Activated gamma-delta T cell (primary cell): ENCODE data around the gene IL5RA.

Source experiments
- DNase-seq: peaks from one replicate; lab custom pipeline; 2025; lab: John Stamatoyannopoulos, UW

Gene IL5RA

DNA sequence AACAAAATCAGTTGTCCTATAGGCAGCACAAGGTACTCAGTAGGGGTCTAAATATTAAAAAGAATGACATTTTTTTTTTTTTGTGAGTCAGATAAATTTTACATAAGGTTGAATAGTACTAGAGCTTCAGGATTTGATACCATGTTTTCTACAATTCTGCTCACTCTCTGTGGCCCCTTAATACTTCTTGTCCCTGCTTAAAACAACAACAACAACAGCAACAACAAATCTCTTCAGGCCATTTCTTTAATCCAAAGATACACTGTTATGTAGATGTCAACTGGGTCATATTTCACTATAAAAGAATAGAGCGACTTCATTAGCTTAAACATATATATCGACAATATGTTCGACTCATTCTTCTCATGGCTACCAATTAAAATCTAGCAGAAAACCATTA is 3.0 kb downstream of the IL5RA start:
- DNase-seq, result no peak

DNA sequence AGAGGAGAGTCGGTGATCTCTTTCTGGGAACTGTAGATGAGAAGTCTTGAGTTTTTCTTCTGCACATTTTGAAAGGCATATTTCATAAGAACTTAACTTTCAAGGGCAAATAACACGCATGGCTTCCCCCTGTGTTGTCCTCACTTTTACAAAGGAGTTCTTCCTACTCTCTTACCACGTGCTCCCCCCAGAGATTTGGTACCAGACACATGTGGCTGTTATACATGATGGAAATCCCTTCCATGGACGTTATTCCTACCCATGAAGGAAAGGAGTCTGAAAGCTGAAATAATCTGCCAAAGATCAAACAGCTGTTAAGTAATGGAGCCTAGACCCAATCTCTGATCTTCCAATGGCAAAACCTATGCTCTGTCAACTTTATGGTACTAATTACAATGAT is 4.4 kb downstream of the IL5RA start:
- no peak for DNase-seq

DNA sequence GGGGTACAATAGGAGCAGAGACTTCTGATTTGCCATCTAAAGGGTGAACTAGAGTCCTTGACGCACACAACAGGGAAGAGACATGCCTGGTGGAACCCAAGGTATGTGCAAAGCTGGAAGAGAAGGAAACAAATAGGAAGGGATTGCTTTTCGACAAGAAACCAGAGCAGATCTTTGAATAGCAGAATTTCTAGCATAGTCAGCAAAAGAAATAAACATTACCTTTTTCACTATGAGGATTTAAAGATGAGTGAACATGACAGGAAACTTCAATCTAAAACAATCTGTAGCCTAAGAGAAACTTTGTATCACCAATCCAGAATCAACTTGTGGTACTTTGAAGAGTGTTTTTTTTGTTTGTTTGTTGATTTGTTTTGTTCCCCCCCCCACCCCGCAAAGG is 4.9 kb downstream of the IL5RA start:
- DNase-seq, result no peak

DNA sequence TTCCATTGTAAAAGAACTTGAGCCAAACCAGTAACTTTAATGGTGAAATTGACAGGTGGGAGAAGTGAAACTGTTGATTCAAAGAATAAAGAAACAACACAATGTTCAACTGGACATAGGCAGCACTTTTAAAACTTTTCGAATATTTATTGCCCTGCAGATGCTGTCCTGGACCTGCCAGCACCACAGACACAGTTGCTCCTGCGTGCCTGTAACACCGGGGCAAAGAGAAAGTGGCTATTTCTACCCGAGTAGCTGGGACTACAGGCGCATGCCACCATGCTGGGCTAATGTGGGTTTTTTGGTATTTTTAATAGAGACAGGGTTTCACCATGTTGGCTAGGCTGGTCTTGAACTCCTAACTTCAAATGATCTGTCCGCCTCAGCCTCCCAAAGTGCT is 7.4 kb downstream of the IL5RA start:
- DNase-seq, result no peak

DNA sequence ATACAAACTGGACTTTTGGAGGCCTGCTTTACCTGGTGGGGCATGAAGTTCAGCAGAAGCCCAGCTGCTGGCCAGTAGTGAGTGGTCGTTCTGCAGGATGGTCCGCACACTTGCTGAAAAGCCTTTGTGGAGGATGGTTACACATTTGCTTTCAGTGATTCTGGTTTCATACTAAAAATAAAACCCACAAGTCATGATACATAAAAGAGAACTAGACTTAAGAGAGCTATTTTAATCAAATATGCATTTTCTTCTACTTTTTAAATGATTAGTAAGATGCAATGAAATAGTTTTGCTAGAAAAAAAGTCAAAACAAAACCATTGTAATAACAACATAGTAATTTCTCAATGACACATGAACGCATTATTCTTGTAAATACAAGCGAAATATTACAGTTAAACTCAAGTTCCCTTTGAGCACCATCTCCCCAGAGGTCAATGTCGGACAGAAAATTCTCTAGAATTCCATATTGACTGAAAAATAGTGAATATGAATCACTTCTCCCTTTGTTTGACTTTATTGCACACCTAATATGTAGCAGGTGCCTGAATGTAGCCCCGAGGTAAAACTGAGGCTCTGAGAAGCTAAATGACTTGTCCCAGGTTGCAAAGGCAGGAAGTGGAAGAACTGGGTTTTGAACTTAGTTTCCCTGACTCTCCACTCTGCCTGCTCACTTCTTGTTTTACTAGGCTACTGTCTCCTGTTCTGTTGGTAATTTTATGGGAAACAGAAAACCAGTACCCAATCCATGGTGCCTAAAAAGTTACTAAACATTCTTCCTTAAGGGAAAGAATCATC is 8.3 kb downstream of the IL5RA start:
- no peak for DNase-seq

DNA sequence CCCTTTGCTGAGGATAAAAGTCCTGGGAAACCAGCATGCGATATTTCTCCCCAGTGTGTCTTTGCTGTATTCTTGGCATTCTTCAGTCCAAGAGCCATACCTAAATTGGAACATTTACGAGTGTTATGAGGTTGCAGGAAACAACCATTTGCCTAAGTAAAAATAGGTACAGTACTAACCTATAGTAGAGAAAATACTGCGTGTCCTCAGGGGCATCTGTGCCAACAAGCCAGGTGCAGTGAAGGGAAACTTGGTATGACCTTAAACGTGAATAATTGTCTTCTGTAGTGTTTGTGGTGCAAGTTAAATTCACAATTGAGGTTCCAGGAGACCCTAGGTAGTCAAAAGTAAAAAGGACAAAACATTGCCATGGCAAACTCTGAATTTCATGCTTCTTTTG is 12.2 kb downstream of the IL5RA start:
- no peak for DNase-seq

DNA sequence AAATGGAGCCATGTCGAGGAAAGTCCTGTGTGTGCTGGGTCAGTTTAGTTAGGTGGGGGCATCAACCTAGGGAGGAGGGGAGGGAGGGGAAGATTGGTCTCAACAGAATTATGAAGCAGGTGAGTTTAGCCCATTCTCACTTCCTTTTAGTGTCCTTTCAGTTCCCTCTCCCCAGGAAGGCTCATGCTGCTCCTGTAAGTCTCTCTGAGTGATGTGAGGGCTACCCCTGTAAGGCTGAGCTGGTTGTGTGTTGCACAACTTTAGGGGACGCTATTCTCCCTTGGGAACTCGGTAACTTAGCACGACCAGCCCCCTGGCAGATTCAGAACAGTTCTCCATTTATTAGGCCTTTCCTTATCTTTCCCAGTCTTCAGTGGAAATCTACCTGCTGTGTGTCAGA is 21.2 kb downstream of the IL5RA start:
- DNase-seq, result no peak

DNA sequence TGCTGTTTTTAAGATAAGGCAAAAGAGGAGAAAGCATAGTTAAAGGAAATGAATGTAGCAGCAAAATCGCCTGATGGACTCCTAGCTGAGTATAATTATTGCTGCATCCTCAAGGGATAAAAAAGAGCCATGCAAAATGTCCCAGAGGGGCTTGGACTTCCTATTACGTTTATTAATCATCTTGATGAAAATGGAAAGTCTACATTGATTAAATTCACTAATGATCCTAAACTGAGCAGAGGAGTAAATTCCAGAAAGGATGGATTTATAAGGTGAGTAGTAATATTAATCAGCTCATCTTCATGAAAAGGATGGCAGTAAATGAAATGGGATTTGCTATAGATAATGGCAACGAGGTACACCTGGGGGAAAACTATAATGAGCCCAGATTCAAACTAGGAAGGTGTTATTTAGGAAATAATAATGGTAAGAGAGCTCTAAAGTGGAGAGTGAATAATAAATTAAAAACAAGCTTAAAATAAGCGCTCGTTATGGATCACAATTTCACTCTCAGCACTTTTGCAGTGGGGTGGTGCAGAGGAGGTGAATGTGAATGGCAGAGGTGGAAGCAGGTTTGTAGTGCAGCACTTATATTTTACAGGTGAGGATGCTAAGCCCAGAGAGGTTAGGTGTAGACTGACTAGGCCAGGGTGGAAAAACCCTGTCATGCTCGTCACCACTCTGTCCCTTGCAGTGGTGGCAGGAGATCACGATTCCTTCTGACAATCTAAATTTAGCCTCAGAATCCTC is 22.3 kb downstream of the IL5RA start:
- DNase-seq, result no peak

DNA sequence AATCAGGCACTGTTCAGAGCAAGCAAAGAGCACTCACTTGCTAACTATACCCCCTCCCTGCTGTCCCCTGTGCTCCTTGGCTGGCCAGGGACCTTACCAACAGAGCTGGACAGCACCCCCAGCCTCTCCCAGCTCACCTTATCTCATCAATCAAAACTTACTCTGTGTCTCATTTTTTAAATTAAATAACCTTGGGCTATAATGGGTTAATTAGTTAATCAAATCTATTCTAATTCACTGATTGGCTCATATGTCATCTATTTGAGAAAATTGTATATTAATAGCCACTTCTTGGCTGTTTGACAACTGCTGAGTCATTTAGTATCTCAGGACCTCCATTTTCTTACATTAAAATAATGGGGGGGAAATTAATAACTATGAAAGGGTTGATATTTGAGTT is 22.9 kb downstream of the IL5RA start:
- DNase-seq, result no peak

DNA sequence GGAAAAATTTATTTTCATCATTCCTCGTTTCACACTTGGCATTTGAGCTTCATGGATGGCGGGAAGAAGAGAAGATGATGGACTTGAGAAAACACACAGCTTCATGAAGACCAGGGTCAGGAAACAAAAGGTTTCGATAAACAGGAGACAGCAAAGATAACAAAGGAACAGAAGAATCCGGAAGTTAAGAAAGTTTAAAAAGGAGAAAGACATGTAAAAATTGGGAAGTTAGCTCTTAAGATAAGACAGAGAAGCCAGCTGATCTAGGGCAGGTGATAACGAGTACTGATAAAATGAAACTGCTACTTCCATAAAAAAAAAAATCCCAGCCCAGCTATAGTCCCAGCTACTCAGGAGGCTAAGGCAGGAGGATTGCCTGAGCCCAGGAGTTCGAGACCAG is 23.9 kb downstream of the IL5RA start:
- no peak for DNase-seq

DNA sequence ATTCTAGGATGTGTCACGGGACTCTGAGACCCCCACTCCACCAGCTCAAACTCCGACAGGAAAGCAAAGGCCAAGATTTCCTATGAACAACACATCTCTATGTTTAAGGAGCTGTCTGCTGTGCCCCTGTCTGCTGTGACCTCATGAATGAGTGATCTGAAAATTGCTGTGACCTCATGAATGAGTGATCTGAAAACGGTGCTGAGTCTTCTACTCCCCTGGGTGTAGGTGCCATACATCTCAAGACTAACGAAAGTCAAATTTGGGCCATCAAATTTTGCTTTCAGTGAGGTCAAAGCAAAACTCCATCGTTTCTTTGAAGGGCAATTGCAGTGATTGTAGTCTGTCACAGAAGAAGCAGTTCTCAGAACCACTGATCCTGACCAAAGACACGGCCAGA is 24.4 kb downstream of the IL5RA start:
- DNase-seq, result no peak

DNA sequence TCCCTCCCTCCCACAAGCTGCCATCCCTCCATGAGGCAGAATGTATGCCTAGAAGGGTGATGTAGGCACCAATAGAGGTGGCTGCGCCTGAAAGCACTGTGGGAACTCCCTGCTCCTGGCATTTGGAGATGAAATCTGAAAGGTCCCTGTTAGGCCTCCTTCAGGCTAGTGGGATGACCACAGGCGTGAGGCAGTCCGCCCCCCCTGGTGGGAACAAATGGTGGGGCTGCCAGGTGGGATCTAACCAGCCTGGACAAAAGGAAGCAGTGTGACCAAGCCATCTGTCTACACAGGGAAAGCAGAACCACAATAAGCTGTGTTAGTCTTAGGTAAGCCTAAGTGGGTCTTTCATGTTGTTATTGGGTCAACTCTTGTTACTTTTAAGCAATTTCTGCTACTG is 25.3 kb downstream of the IL5RA start:
- DNase-seq, result no peak

DNA sequence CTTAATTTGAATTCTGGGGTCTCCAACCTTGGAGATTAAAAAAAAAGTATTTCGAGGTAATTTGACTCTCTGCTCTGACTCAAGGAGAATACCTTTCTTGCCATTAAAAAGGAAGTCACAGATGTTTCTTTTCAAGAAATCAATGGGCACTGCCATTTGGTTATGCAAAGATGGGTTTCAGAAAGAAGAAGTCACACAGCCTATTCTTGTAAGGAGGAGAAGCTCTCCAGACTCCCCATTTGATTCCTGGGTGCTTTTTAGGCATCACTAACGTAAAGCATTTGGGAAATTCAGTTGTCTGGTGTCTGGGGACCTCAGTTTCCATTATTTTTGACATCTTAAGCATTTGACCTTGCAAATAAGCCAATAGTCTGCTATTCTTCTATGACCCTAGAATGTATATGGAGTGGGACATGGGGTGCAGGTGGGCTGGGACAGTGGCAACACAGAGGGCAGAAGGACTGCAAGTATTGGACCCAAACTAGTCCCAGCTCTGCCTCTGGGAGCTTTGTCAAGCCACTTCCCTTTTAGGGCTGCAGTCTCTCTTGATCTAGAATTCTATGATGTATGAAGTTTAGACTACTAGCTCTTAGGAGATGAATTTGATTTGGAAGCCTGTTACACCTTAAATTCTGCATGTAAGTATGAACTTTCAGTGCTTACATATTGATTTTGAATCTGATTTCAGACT is 27.8 kb downstream of the IL5RA start:
- no peak for DNase-seq

DNA sequence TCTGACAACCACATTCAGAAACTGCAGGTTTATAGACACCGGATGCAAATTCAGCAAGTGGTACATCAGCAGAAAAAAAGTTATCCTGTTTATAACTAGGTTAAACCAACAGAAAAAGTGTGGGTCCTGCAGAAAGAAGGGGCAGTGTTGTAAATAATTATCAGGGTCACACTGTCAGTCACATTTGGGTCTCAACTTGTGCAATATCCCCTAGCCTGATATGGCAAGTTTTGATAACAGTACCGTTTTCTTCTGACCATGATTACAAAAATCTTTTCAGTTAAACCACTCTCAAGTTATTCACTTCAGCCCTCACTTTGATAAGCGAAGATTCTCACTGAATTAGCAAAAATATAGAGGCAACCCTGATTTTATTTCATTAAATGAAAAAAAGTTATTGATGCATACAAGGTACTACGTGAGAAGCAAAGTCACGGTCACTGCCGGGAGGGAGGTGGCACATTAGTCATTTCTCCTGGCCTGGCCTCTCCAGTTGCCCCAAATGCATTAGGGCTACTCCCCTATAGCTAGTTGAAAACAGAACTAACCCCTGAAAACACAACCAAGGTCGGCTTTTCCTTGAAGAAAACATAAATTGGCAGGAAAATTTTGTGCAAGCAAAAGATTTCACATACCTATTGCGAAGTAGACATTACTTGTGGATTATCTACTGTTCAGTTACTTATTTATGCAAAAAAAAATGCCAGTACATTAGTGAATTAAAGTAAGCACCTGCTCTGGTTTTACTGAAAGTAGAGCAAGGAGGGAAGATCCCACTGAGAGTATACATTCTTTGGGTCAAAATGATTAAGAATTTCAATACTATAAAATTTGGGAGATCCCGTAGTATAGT is 28.6 kb downstream of the IL5RA start:
- no peak for DNase-seq

DNA sequence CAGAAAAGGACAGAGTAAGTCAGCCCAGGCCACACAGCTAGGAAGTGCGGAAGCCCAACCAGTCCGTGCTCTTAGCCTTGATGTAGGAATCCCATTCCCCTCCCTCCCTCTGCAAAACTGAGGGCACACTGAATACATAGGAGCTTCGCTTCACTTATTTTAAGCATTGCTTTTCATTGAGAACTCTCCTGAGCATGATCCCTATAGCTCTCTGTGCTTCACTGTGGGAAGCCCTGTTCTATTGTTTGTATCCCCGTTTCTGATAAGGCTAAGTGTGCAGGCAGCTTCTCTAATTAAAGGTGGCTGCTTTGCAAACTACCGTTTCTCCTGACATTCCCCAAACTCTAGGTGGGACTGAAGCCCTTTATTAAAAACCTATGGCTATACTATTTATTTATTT is 29.9 kb downstream of the IL5RA start:
- DNase-seq, result no peak

DNA sequence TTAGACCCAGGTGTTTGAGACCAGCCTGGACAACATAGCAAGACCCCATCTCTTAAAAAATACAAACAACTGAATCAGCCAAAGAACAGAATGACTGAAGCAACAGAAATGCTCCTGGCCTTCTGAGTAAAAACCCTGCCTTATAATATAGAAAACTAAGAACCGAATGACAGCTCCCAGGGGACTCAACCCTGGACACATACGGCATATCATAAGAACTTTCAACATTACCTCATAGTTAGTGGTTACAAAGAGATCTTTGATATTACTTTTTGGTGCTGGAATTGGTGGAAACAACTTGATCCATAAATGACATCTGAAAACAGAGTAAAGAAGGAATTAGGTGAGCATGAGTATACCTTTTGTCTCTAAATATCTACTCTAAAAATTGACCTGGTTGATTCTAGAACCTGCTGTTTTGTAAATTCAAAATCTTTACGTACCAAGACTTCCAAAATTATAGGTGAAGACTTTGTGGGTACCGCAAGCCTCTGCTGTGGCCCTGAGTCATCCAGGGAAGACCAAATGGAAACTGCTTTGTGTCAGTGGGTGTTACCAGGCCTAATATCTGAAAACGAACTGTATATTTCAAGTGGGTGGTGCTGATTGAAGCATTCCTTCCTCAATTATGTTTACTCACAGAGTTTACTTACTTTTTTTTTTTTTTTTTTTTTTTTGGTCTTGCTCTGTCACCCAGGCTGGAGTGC is 35.5 kb downstream of the IL5RA start:
- DNase-seq, result no peak

DNA sequence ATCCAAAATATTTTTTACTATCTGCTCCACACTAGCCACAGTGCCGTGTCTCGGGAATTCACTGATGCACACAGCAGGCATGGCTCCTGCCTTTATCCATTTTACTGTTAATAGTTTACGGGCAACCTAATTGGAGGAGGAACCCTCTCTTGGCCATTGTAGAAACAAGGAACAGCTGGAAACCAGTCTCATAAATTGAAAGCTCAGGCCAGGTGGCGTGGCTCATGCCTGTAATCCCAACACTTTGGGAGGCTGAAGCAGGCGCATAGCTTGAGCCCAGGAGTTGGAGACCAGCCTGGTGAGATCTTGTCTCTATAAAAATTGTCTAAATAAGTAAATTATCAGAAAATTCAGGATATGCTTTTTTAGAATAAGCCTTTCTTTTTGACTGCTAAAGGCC is 39.0 kb downstream of the IL5RA start:
- DNase-seq, result no peak

DNA sequence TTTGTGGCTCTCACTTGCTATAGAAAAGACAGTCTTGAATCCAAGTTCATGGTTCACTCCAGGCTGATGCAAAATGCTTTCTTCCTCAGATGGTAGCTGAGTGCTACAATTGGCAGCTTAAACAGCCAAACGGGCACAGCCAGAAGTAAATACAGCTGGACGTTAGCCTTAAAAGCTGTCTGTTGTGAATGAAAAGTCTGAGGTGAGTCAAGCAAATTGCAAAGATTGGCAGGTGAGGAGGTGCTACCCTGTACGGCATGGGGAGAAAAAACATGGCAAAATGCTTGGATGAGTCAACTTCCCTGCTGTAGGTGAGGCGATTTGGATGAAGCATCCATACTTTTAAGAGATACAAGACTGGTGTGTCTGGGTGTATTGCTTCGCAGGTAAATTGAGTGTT is 40.5 kb downstream of the IL5RA start:
- no peak for DNase-seq

DNA sequence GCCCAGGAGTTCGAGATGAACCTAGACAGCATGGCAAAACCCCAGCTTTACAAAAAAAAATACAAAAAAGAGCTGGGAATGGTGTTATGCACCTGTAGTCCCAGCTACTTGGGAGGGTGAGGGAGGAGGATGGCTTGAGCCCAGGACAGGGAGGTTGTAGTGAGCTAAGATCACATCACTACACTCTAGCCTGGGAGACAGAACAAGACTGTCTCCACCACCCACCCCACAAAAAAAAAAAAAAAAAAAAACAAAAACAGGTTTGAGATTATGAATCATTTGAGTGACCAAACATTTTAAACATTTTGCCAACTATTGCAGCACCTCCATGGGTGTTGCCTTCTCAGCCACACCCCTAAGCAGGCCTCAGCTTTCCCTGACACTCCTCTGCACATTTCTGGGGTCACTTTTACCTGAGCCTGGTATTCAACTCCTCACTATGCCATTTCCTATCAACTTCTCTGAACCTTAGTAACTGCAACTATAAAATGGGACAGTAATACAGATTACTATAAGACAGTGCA is 41.8 kb downstream of the IL5RA start:
- DNase-seq, result no peak

DNA sequence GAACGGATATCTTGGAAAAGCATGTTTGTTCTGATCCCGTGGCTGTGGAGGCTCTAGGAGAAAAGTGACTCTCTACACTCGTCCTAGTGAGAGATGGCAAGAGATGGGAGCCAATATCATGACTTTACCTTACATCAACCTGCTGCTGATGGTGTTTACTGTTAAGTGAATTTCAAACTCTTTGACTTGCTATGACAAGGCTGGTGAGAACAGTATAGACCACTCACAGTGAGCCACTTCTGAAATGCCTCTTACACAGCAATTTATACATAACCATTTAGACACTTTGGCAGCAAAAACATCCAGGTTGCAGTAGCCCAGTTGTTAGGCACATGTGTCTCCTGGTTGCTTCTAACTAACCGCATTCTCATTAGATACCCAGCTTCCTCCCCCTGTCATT is 43.3 kb downstream of the IL5RA start:
- no peak for DNase-seq

DNA sequence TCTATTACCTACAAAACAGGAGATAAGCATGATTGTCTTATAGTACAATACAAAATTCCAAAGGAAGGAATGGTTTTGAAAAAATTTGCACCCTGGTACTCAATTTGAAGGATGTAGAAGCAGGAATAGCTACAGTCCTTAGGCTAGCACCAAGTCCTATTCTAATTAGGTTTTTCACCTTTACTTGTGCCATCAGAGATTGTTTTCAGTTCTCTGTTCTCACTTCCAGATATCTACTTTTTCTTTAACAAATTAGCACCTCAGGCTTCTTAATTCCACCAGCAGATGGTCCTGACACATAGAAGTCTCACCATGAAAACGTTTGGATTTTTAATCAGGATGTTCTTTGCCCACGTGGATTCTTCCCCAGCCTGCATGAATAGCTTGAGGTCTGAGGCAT is 43.8 kb downstream of the IL5RA start:
- DNase-seq, result no peak
